HG03025 (cell line): ENCODE measurements around the gene PCDHGC3.

Experiments
- ATAC-seq: cut with Tn5 transposase; IDR thresholded peaks from one replicate; pipeline ENCODE4 v1.9.1; 2021; ENCODE audit warnings: mild to moderate bottlenecking, moderate library complexity; ENCODE audit not compliant: unreplicated experiment, low FRiP score

PCDHGC3 gene

GRCh38 chr5:141506381-141507155 lies 30.8 kb downstream of the PCDHGC3 start:
- no peak for ATAC-seq

- peak; percentile 52 for ATAC-seq
Observed at GRCh38 chr5:141507387-141508091, 31.8 kb downstream of the PCDHGC3 start.

GRCh38 chr5:141508440-141508797 lies 32.7 kb downstream of the PCDHGC3 start:
- no peak for ATAC-seq

GRCh38 chr5:141508798-141509611 lies 33.2 kb downstream of the PCDHGC3 start:
- ATAC-seq = no peak

GRCh38 chr5:141510160-141510559 lies 34.4 kb downstream of the PCDHGC3 start:
- ATAC-seq = no peak

- no peak for ATAC-seq
Observed at GRCh38 chr5:141510850-141511601, 35.3 kb downstream of the PCDHGC3 start.

GRCh38 chr5:141511771-141512325 lies 36.1 kb downstream of the PCDHGC3 start:
- ATAC-seq = no peak

GRCh38 chr5:141512390-141512910 lies 36.7 kb downstream of the PCDHGC3 start:
- ATAC-seq = no peak

- ATAC-seq = no peak
Observed at GRCh38 chr5:141512911-141513626, 37.3 kb downstream of the PCDHGC3 start.

GRCh38 chr5:141513627-141514329 lies 38.0 kb downstream of the PCDHGC3 start:
- ATAC-seq = peak; percentile 50

GRCh38 chr5:141514330-141515133 lies 38.8 kb downstream of the PCDHGC3 start:
- ATAC-seq = peak; percentile 1

GRCh38 chr5:141515141-141515540 lies 39.4 kb downstream of the PCDHGC3 start:
- ATAC-seq = no peak

- no peak for ATAC-seq
Observed at GRCh38 chr5:141515946-141516671, 40.3 kb downstream of the PCDHGC3 start.

GRCh38 chr5:141516672-141517025 lies 40.9 kb downstream of the PCDHGC3 start:
- ATAC-seq = no peak

GRCh38 chr5:141517312-141517711 lies 41.5 kb downstream of the PCDHGC3 start:
- ATAC-seq = no peak

GRCh38 chr5:141517880-141518617 lies 42.3 kb downstream of the PCDHGC3 start:
- ATAC-seq = no peak

- ATAC-seq = no peak
Observed at GRCh38 chr5:141518618-141519015, 42.9 kb downstream of the PCDHGC3 start.
